Heart left ventricle (tissue), 16 donors: ENCODE measurements around the gene STIL. TPM values are rescaled to one million over a fixed set of nuclear protein-coding genes. Genes with fewer than 3 reads are reported as not detected.
A peak's percentile ranks its signal among the peaks of the same experiment; 100 is the strongest.
"Not testable (repeated sequence)": the region's sequence is repeated elsewhere in the genome, so short reads cannot be mapped to it uniquely, and the experiment has no call there.

Source experiments
- ATAC-seq, 4 donors: fragments of 200-7000 bp; cut with Tn5 transposase; one replicate each; pipeline ENCODE4 v1.9.1; 2020 to 2022; ENCODE audit warnings: moderate library complexity in 4 of 4, mild to moderate bottlenecking in 3 of 4, moderate number of reproducible peaks in 1 of 4
- DNase-seq, 5 donors: peaks; one replicate each; pipeline ENCODE4 v3.0.0-alpha.2; 2020
- H3K27ac ChIP-seq, 12 donors: fragments of 200-600 bp; sonication (generic) in 4 of 12; one replicate each; pipeline versions ENCODE4 v1.5.0 to v1.8.0; 2016 to 2022; ENCODE audit warnings: mild to moderate bottlenecking in 2 of 12
- H3K27me3 ChIP-seq, 9 donors: fragments of 200-600 bp; sonication (generic) in 2 of 9; one replicate each; pipeline versions ENCODE4 v1.5.1 to v1.8.0; 2016 to 2022; ENCODE audit warnings: mild to moderate bottlenecking in 3 of 9
- H3K36me3 ChIP-seq, 9 donors: fragments of 200-600 bp; sonication (generic) in 2 of 9; one replicate each; pipeline versions ENCODE4 v1.5.0 to v1.8.0; 2018 to 2022; ENCODE audit warnings: mild to moderate bottlenecking in 2 of 9
- H3K4me1 ChIP-seq, 12 donors: fragments of 200-600 bp; sonication (generic) in 4 of 12; one replicate each; pipeline versions ENCODE4 v1.5.0 to v1.8.0; 2016 to 2022; ENCODE audit warnings: mild to moderate bottlenecking in 3 of 12
- H3K4me3 ChIP-seq, 12 donors: fragments of 200-600 bp; sonication (generic) in 4 of 12; one replicate each; pipeline versions ENCODE4 v1.5.0 to v1.8.0; 2017 to 2022; ENCODE audit warnings: mild to moderate bottlenecking in 9 of 12, moderate library complexity in 4 of 12
- H3K9me3 ChIP-seq, 12 donors: fragments of 200-600 bp; sonication (generic) in 4 of 12; one replicate each; pipeline versions ENCODE4 v1.5.0 to v1.8.0; 2016 to 2022; ENCODE audit warnings: mild to moderate bottlenecking in 1 of 12
- POLR2A ChIP-seq, 2 donors: fragments of 450-650 bp; IDR thresholded peaks; one replicate each; pipeline ENCODE4 v1.6.1; 2017; ENCODE audit warnings: antibody characterized with exemption in 2 of 2, mild to moderate bottlenecking in 2 of 2, moderate library complexity in 2 of 2
- WGBS, 4 donors: extraction: QIAGEN DNeasy Blood & Tissue Kit in 2 of 4; methylation state at CpG; one replicate each; pipeline versions ENCODE4 v1.1.5 to v1.1.7; 2013 to 2018; 5-methylcytosine and 5-hydroxymethylcytosine counted together
- intact Hi-C, 10 donors: fragments of 100-400 bp; cut with DNase I; formaldehyde crosslinking; loops; one replicate each; pipeline versions ENCODE4 v1.11.1 to v1.14.2; 2022
- polyA plus RNA-seq, 2 donors: library from polyadenylated mRNA; stranded (reverse); fragments of 200-250 nt; gene quantifications; one replicate each; pipeline ENCODE4 v1.2.3, GENCODE V29; 2013
- total RNA-seq, 9 donors: library from RNA; depleted of rRNA in 2 of 9; stranded (reverse); fragments of >200 nt in 2 of 9; fragmentation: NEBNext Ultra II Directional in 3 of 9; extraction: Animal tissue kit (Norgen Biotek cat#: 25700) in 3 of 9; gene quantifications; one replicate each; pipeline versions ENCODE4 v1.1.0 to v1.2.4, GENCODE V29; 2016 to 2023
- TF ChIP-seq, protein P1 (sequence below), 12 donors: fragments of 200-600 bp; sonication (generic) in 4 of 12; IDR thresholded peaks; one replicate each; pipeline versions ENCODE4 v1.5.0 to v1.8.0; 2018 to 2022; ENCODE audit warnings: antibody characterized with exemption in 12 of 12, mild to moderate bottlenecking in 5 of 12
- donor health status: ischemic (EF 13 %, LVEDD 7.1; RV severe dilation, severe dysfunction).
- donor health status: healthy with polysubstance abuse.
- donor health status: DM: no; HTN: yes; CAD: no.
- donor health status: DM: no; HTN: no; CAD: no.
- donor health status: ischemic (EF 25% LVEDD 6.9; RV normal size, moderate dysfunction).
- donor health status: ischemic (EF 25% LVEDD 5.7; RV mildly dilated, moderate dysfunction).
- donor health status: healthy.
- donor health status: DM: yes; HTN: yes; CAD: no.
- donor health status: ischemic (EF 35%, LVEDD 5.7; RV mildly dilated, moderate dysfunction).
- donor health status: nonischemic (EF 11% LVEDD 7.7; RV severe dilation, severe dysfunction).
- donor health status: DM: yes; HTN: yes; CAD: no.
- donor health status: PGD.
- donor health status: ischemic (EF 29% LVEDD 5.4; RV normal size, mild dysfunction).
- donor health status: nonischemic (EF 23%, LVEDD 6.1; RV moderate dilation, normal function).

The STIL gene
- total and polyA plus RNA-seq, 11 donors: 0.19 to 3.1 (median 0.60) TPM

DNA sequence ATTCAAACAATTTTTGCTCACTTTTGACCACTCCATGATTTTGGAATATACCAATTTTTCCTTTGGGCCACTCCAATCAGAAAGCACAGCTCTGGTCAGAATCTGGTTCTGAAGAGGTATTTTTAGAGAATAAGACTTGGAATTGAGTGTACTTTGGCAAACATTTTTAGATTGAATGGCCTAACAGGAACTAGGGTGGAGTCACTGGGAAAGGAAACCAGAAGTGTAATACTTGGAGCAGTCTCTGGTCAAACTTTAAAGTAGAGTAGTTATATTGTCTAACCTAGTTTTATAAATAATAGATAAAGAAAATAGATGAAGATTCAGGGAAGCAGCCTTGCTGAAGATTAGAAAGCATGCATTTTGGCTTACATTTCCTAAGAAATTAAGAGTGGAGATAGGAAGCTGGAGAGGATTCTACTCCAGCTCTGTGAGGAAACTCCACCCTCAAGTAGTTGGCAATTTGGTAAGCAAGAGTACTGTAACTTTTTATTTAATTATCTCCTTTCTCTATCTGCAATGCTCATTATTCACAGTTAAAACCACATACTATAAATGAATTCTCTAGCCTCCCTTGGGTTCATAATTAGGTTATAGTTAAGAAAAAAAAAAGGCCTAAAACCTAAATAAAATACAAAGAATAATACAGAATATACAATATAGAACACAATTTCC lies 15.8 kb downstream of the STIL start:
- peaks cover 0 to 23% (median 9%) of the 10 kb centered on the region in 12 donors for H3K4me1 ChIP-seq
- ATAC-seq: peak; percentile 58 to 91 (median 66)

DNA sequence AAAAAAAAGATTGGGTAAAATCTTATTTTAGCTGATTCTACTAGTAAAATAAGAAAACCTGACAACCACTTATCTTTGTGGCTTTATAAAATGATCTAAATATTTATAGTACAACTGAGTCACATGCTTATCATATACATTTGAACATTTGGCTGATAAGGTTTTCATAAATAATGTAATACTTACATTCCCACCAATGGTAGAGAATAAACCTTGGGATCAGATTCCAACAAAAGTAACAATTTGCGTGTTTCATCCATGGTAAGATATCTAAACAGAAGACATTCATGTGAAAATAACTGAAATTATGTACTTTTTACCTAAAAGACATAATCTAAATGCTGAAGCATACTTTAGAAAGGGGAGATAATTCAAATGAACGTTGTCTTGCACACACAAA lies 18.4 kb downstream of the STIL start:
- Histone ChIP-seq H3K27me3 (no peaks in the 10 kb centered on the region), H3K9me3 (no peaks in the 10 kb centered on the region), H3K4me3 (no peak overlapping the region), H3K36me3 (peaks cover 0 to 15% (median 0%) of the 10 kb centered on the region in 9 donors), H3K27ac (no peak overlapping the region), H3K4me1 (peaks cover 0 to 23% (median 9%) of the 10 kb centered on the region in 12 donors)
- TF ChIP-seq, protein P1, sequence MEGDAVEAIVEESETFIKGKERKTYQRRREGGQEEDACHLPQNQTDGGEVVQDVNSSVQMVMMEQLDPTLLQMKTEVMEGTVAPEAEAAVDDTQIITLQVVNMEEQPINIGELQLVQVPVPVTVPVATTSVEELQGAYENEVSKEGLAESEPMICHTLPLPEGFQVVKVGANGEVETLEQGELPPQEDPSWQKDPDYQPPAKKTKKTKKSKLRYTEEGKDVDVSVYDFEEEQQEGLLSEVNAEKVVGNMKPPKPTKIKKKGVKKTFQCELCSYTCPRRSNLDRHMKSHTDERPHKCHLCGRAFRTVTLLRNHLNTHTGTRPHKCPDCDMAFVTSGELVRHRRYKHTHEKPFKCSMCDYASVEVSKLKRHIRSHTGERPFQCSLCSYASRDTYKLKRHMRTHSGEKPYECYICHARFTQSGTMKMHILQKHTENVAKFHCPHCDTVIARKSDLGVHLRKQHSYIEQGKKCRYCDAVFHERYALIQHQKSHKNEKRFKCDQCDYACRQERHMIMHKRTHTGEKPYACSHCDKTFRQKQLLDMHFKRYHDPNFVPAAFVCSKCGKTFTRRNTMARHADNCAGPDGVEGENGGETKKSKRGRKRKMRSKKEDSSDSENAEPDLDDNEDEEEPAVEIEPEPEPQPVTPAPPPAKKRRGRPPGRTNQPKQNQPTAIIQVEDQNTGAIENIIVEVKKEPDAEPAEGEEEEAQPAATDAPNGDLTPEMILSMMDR (IDR thresholded peaks at IDR 0.05): no peak
- TF ChIP-seq POLR2A (IDR thresholded peaks at IDR 0.05): no peak
- no peak for DNase-seq
- intact Hi-C loops: no loop called here
- WGBS, 4 donors: 88 to 94% (median 90%) methylated on average over 2 of the region's 2 CpGs
- ATAC-seq: no peak

More for the DNA sequence above, 15.8 kb downstream of the STIL start:
- no peaks in the 10 kb centered on the region for H3K9me3 ChIP-seq
- peaks cover 0 to 28% (median 0%) of the 10 kb centered on the region in 9 donors for H3K36me3 ChIP-seq
- H3K27me3 ChIP-seq: no peaks in the 10 kb centered on the region
- no peak for DNase-seq
- intact Hi-C loops: loop anchor here in 1 of 10 donors (1.0 kb wide), 1 partner anchor 119 kb away; no protein-coding TSS in a partner anchor
- H3K27ac ChIP-seq: peak overlapping the region; percentile 35 to 84 (median 73)
- H3K4me3 ChIP-seq: peak overlapping the region in 3 of 12 donors; percentile 9 to 16 (median 13)
- TF ChIP-seq POLR2A (IDR thresholded peaks at IDR 0.05): no peak
- TF ChIP-seq, protein P1 (IDR thresholded peaks at IDR 0.05): no peak

DNA sequence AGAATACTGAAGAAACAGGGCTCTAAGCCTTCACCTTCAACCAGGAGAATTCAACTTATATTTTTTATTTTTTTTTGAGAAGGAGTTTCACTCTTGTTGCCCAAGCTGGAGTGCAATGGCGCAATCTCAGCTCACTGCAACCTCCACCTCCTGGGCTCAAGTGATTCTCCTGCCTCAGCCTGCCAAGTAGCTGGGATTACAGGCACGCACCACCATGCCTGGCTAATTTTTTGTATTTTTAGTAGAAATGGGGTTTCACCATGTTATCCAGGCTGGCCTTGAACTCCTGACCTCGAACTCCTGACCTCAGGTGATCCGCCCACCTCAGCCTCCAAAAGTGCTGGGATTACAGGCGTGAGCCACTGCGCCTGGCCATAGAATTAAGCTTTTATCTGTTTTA lies 19.1 kb downstream of the STIL start:
- H3K27ac ChIP-seq, H3K4me3 ChIP-seq, H3K36me3 ChIP-seq, ATAC-seq, H3K27me3 ChIP-seq, intact Hi-C loops, DNase-seq, H3K9me3 ChIP-seq: not testable (repeated sequence)
- H3K4me1 ChIP-seq: peaks cover 0 to 23% (median 9%) of the 10 kb centered on the region in 12 donors
- WGBS, 4 donors: 91 to 99% (median 98%) methylated on average over 6 of the region's 6 CpGs

DNA sequence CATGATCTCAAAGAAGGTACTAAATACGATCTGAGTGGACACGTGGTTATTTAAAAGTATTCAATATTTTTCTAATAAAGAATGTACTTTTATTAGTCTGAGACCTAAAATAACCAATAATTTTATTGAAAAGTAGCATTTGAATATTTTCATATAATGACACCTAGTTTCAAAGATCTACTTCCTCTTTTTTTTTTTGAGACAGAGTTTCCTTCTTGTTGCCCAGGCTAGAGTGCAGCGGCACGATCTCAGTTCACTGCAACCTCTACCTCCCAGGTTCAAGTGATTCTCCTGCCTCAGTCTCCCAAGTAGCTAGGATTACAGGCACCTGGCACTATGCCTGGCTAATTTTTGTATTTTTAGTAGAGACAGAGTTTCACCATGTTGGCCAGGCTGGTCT lies 25.8 kb downstream of the STIL start:
- H3K27ac ChIP-seq, H3K27me3 ChIP-seq, DNase-seq, H3K4me3 ChIP-seq, intact Hi-C loops, H3K4me1 ChIP-seq, H3K36me3 ChIP-seq, ATAC-seq, H3K9me3 ChIP-seq: not testable (repeated sequence)
- WGBS, 4 donors: 93 to 96% (median 94%) methylated on average over 4 of the region's 4 CpGs

DNA sequence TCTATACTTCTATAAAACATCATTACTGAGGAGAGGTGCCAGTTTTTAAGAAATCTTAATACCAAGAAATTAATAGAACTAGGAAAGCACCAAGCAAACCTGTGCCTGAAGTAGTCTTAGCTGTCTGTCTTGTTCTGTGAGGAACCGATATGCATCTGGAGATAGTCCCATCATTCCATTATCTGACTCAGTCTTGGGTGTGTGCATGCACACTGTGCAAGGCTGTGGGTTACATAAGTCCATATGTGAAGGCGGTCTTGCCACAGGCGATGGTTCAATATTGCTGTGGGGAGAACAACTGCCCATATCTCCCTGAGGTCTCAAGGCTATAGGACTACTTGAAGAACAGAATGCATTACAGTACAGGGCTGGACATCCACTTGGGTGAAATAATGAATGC lies 33.8 kb downstream of the STIL start:
- WGBS, 4 donors: 96 to 98% (median 97%) methylated on average over 3 of the region's 3 CpGs
- H3K4me3 ChIP-seq: no peak overlapping the region
- H3K4me1 ChIP-seq: no peaks in the 10 kb centered on the region
- H3K9me3 ChIP-seq: no peaks in the 10 kb centered on the region
- H3K36me3 ChIP-seq: peaks cover 0 to 22% (median 0%) of the 10 kb centered on the region in 9 donors
- no peak overlapping the region for H3K27ac ChIP-seq
- no peak for DNase-seq
- no peak for ATAC-seq
- H3K27me3 ChIP-seq: no peaks in the 10 kb centered on the region
- TF ChIP-seq, protein P1 (IDR thresholded peaks at IDR 0.05): no peak
- no peak for TF ChIP-seq POLR2A (IDR thresholded peaks at IDR 0.05)
- intact Hi-C loops: no loop called here
